ENCODE results near the gene BCL2L12.

- TF ChIP-seq CTCF (IDR thresholded peaks at IDR 0.05 in 2 of 3, conservative IDR thresholded peaks at IDR 0.05 in 1 of 3; ENCODE audit: borderline replicate concordance in 1 of 3, insufficient read depth in 1 of 3, low read depth in 2 of 3, low read length in 2 of 3) = 0 out of 6 replicates have a peak, but pooled peaks of 1 of the 3 experiments have one; percentile 12
- TF ChIP-seq CBX3 (IDR thresholded peaks at IDR 0.05; ENCODE audit: low read depth) = peak; percentile 81; the same call in 1 of the 2 replicates
- no peak for TF ChIP-seq RAD21 (IDR thresholded peaks at IDR 0.05; ENCODE audit: low read depth)
- peak; percentile 89 for TF ChIP-seq POLR2AphosphoS5 (IDR thresholded peaks at IDR 0.05; ENCODE audit: low read depth, low read length)
- TF ChIP-seq POLR2A (IDR thresholded peaks at IDR 0.05; ENCODE audit: borderline replicate concordance, extremely low read depth, insufficient read depth, insufficient read length) = peak; percentile 43
- no peak for TF ChIP-seq FOSL1 (IDR thresholded peaks at IDR 0.05; ENCODE audit: low read depth)
- no peak for TF ChIP-seq JUND (IDR thresholded peaks at IDR 0.05)
Observed at GRCh38 chr19:49664171-49665035, 1.3 kb upstream of the BCL2L12 start.
